ENCODE results near the gene INTS4.
"Not testable (repeated sequence)": the region's sequence is repeated elsewhere in the genome, so short reads cannot be mapped to it uniquely, and the experiment has no call there.

The INTS4 gene

DNA sequence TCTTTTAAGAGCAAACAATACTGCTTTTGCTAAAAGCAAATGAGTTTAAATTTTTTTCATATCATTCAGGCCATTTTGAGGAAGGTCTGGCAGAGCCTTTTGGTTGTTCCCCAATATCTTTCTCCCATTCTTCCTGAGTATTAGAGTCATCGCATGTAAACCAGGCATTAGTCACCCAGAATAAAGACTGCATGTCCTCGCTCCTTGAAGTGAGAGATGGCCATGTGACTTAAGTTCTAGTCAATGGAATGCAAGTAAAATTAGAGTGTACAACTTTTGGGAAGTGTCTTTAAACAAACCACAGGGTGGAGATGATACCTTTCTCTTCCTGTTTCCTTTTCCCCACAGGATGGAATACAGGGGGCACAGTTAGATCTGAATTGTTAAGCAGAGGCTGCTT lies 76.8 kb downstream of the INTS4 start:
- H3K4me3 ChIP-seq (ENCODE audit: low read length); DNase-seq (ENCODE audit: low read depth): not testable (repeated sequence)

DNA sequence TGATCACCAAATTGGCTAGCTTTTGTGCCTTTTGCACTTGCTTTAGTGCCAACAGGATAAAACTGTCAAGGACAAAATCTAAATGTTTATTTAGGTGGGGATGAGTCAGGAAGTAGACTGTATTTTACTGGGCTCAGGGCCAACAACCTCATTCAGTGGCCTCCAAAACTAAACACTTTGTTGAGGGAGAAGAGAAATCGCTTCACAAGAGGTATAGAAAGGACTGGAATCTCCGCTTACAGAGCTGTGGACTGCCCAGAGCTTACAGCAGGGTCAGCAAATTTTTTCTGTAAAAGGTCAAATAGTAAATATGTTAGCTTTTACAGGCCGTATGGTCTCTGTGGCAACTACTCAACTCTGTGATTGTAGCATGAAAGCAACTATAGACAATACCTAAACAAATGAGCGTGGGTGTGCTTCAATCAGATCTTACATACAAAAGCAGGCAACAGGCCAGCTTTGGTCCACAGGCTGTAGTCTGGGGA lies 80.1 kb downstream of the INTS4 start:
- not testable (repeated sequence) for H3K4me3 ChIP-seq (ENCODE audit: low read length)
- DNase-seq (ENCODE audit: low read depth): peak; percentile 70

DNA sequence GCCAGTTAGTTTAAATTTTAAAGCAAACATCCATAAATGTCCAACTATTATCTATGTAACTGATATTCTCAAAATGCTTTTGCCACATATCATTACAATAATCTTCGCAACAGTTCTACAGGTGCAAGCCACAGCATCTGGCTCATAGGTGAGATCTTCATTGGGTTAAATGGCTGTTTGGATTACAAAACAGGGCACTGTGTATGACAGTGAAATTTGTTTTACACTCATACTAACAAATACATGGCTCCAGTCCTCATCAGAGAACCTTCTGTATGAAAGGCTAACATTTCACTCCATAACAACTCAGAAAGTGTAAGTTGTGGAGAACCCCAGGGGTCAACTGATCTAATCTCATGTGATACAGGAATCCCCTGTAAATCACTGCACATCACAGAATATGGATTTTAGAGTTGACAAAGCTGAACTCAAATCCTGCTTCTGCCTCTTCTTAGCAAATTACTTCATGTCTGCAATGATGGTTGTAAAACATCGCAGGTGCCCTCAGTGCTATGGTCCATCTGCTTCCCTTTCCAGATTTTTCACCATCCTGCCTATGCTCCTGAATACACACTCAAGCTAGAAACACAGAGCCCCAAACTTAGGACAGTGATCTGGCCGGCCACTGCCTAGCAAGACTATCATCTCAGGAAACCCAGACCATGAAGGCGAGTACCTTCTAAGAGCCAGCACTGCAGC lies 80.7 kb downstream of the INTS4 start:
- DNase-seq (ENCODE audit: low read depth); H3K4me3 ChIP-seq (ENCODE audit: low read length): not testable (repeated sequence)

DNA sequence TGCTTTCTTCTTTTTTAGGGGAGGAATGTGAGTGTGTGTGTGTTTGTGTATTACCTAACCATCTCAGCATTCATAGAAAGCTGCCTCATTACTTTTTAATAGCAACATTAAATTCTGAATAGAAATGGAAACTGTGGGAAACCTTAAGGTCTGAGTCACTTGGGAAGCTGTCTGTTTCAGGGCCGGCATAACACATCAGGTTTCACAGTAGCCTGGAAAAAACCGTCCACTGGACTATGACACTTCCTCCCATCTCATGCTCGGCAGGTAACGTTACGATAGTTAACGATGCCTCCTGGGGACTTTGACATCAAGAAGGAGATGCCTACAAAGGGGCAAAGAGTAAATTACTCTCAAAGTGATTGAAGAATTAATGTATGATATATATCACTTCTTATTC lies 83.6 kb downstream of the INTS4 start:
- not testable (repeated sequence) for DNase-seq (ENCODE audit: low read depth); H3K4me3 ChIP-seq (ENCODE audit: low read length)

DNA sequence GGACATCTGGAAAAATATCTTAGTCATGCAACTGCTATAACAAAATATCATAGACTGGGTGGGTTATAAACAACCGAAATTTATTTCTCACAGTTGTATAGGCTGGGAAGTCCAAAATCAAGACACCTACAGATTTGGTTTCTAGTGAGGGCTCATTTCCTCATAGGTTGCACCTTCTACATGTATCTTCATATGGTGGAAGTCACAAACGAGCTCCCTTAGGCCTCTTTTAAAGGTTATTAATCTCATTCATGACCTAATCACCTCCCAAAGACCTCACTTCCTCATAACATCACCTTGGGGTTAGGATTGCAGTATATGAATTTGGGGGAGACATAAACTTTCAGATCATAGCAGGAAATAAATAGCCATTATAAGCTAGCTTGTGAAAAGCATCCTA lies 85.2 kb downstream of the INTS4 start:
- TF ChIP-seq, protein P1, sequence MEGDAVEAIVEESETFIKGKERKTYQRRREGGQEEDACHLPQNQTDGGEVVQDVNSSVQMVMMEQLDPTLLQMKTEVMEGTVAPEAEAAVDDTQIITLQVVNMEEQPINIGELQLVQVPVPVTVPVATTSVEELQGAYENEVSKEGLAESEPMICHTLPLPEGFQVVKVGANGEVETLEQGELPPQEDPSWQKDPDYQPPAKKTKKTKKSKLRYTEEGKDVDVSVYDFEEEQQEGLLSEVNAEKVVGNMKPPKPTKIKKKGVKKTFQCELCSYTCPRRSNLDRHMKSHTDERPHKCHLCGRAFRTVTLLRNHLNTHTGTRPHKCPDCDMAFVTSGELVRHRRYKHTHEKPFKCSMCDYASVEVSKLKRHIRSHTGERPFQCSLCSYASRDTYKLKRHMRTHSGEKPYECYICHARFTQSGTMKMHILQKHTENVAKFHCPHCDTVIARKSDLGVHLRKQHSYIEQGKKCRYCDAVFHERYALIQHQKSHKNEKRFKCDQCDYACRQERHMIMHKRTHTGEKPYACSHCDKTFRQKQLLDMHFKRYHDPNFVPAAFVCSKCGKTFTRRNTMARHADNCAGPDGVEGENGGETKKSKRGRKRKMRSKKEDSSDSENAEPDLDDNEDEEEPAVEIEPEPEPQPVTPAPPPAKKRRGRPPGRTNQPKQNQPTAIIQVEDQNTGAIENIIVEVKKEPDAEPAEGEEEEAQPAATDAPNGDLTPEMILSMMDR (IDR thresholded peaks at IDR 0.05; ENCODE audit: insufficient read depth, low read depth, low read length, missing control alignments): no peak
- DNase-seq (ENCODE audit: low read depth): no peak
- H3K4me3 ChIP-seq (ENCODE audit: low read length): no peak overlapping the region

DNA sequence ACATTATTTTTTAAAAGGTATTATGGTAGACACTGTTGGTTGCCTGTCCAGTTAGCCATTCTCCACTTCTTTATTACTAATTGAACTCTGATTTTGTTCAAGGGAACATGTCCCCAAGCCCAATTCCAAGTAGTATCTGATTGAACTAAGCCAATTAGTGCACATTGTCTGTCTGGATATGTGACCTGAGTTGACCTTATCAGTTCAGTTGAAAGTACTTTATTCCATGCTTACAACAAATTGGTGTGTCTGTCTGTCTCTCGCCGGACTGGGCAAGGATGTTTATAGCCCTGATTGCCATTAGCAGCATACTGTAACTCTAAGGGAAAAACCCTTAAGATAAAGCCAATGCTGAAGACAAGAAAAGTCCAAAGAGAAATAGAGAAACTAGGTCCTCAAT lies 85.6 kb downstream of the INTS4 start:
- no peak overlapping the region for H3K4me3 ChIP-seq (ENCODE audit: low read length)
- no peak for DNase-seq (ENCODE audit: low read depth)
- TF ChIP-seq, protein P1 (IDR thresholded peaks at IDR 0.05; ENCODE audit: insufficient read depth, low read depth, low read length, missing control alignments): no peak

DNA sequence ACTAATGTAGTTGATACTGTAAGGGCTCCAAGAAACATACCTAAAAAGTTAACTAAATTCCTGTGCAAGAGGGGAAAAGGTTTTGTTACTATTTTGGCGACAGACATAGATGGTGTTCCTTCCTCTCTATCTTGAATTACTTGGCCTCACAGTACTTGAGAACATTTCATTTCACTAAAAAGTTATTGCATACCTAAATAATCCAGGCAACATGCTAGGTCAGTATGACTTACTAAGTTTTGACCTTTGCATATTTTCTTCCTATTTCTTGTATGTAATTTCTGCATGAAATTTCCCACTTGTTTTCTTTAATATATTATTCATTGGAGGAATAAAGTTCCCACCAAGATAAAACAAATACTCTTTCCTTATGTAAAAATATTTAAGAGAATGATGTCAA lies 99.5 kb downstream of the INTS4 start:
- H3K4me3 ChIP-seq (ENCODE audit: low read length); DNase-seq (ENCODE audit: low read depth): not testable (repeated sequence)

DNA sequence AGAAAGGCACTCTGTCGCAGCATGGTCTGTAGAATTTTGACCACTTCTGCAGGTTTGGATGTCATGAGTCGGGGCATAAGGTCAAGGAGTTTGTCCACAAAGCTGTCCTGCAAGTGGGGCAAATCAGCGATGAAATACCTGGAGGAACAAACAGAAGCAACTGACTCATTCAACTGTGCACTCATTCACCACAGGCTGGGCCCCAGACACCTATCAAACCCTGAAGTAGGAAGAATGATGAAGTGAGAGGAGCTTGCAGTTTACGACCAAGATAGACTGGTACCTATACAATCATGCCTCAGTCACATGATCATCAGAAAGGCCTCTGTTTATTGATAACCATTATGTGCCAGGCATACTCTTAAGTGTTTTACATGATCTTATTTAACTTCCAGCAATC lies 102.8 kb downstream of the INTS4 start:
- DNase-seq (ENCODE audit: low read depth): peak; percentile 35
- not testable (repeated sequence) for H3K4me3 ChIP-seq (ENCODE audit: low read length)

DNA sequence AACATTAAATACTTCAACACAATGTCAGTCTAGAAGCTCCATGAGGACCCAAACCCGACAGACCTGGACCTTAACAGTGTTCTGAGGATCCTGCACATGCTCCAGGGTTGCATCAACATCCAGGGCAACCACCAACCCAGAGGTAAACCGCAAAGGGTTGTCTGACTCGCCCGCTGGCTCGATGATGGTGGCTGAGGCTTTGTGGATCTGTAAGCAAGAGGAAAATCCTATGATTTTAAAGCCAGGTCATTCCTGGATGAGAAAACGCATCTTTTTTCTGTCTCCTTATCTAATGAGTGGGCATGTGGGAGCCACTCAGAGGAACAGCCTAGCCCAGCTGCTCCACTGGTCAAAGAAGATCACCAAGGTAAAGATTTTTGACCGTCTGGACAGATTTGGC lies 103.2 kb downstream of the INTS4 start:
- DNase-seq (ENCODE audit: low read depth): not testable (repeated sequence)

DNA sequence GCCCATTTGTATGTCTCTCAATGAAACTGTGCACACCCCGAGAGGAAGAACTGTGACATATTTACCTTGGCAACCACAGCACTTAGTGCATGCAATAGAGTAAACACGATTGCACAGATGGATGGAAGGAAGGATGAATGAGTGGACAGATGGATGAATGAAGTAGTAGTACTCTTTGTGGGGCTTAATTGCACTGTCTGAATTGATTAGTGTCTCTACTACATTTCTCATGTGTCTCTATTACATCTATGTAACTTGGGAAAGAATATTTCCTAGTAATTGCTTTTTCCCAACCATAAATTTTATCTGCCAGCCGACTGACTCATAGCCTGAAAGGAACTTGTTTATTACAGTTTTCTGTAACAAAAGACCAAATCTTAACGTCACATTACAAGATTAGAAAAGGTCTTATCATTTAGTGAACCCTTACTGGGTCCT lies 103.8 kb downstream of the INTS4 start:
- not testable (repeated sequence) for DNase-seq (ENCODE audit: low read depth); H3K4me3 ChIP-seq (ENCODE audit: low read length)

More for the DNA sequence above, 103.2 kb downstream of the INTS4 start:
- H3K4me3 ChIP-seq (ENCODE audit: low read length): not testable (repeated sequence)

DNA sequence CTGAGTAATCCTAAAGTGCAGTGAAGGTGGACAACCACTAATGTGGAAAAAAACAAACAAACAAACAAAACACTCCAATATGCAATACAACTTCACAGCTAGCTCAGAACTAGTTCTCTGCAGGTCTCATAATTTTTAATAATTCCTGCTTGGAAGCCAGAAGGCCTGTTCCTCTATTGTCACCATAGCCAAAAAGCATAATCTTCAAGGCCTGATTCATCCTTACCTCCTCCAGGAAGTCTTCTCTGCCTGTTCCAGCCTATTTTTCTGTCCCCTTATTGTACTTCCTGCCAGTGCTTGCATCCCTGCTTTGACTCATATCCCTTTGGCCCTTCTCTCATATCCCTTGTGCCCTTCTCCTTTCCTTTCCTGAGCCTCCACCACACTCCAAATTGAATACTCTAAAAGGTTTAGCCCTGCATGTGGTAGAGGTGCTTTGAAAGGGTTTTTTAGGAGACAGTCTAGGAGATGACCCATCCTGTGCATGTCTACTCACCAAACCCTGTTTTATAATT lies 104.3 kb downstream of the INTS4 start:
- not testable (repeated sequence) for H3K4me3 ChIP-seq (ENCODE audit: low read length); DNase-seq (ENCODE audit: low read depth)

DNA sequence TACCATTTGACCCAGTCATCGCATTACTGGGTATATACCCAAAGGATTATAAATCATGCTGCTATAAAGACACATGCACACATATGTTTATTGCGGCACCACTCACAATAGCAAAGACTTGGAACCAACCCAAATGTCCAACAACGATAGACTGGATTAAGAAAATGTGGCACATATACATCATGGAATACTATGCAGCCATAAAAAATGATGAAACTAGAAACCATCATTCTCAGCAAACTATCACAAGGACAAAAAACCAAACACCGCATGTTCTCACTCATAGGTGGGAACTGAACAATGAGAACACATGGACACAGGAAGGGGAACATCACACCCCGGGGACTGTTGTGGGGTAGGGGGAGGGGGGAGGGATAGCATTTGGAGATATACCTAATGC lies 105.4 kb downstream of the INTS4 start:
- DNase-seq (ENCODE audit: low read depth); H3K4me3 ChIP-seq (ENCODE audit: low read length): not testable (repeated sequence)

DNA sequence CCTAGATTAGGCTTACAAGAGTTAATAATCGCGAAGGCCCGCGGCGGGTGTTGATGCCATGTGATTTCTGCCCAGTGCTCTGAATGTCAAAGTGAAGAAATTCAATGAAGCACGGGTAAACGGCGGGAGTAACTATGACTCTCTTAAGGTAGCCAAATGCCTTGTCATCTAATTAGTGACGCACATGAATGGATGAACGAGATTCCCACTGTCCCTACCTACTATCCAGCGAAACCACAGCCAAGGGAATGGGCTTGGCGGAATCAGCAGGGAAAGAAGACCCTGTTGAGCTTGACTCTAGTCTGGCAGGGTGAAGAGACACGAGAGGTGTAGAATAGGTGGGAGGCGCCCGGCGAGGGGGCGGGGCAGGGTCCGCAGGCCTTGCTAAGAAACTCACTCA lies 108.1 kb downstream of the INTS4 start:
- TF ChIP-seq, protein P1 (IDR thresholded peaks at IDR 0.05; ENCODE audit: insufficient read depth, low read depth, low read length, missing control alignments): no peak
- no peak overlapping the region for H3K4me3 ChIP-seq (ENCODE audit: low read length)
- no peak for DNase-seq (ENCODE audit: low read depth)
